AG08395 (cell line): ENCODE measurements around the gene CNDP2.
"Not testable (repeated sequence)": the region's sequence is repeated elsewhere in the genome, so short reads cannot be mapped to it uniquely, and the experiment has no call there.

ENCODE experiments used
- DNase-seq: peaks from one replicate; pipeline ENCODE4 v3.0.0; 2012; ENCODE audit warnings: mixed read lengths, low spot score

CNDP2 gene

GRCh38 chr18:74518456-74519295, 22.5 kb downstream of the CNDP2 start:
- DNase-seq = no peak

DNA sequence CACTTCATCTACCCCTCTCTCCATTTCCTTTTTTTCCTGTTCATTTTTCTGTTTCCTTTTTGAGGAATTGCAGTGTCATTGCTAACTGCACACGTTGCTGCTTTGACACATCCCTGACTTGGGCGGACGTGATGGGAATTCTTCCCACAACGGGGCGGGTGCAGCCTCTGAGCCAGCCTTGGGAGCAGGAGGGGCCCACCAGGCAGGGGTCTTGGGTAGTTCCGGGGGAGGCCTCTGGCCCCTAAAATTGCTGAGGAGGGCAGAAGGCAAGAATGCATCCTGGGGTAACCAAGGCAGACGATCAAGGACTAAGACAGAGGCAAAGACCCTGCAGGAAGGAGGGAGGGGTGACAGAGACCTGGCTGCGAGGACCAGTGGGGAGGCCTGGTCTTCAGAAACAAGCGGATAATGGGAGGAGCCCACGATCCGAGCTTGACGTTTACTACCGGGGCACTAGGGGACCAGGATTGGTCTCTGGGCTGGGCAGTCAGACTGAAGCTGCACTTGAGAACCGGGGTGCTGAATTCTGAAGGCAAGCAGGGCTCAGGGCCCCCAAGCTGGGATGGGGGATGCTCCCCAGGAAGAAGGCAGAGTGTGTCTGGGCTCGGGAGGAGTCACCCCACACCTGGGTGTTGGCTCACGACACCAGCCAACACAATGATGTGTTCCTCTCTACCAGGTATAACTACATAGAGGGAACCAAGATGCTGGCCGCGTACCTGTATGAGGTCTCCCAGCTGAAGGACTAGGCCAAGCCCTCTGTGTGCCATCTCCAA, 23.3 kb downstream of the CNDP2 start:
- no peak for DNase-seq

DNA sequence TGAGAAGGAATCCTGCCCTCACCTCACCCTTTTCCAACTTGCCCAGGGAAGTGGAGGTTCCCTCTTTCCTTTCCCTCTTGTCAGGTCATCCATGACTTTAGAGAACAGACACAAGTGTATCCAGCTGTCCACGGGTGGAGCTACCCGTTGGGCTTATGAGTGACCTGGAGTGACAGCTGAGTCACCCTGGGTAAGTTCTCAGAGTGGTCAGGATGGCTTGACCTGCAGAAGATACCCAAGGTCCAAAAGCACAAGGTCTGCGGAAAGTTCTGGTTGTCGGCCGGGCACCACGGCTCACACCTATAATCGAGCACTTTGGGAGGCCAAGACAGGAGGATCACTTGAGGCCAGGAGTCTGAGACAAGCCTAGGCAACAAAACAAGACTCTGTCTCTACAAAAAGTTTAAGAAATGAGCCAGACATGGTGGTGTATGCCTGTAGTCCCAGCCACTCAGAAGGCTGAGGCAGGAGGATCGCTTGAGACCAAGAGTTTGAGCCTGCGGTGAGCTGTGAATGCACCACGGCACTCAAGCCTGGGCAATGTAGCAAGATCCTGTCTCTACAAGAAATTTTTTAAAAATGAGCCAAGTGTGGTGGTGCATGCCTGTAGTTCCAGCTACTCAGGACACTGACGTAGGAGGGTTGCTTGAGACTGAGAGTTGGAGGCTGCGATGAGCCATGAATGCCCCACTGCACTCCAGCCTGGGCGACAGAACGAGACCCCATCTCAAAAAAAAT, 24.1 kb downstream of the CNDP2 start:
- no peak for DNase-seq

- DNase-seq = no peak
Measured at GRCh38 chr18:74521068-74521725, 25.0 kb downstream of the CNDP2 start.

DNA sequence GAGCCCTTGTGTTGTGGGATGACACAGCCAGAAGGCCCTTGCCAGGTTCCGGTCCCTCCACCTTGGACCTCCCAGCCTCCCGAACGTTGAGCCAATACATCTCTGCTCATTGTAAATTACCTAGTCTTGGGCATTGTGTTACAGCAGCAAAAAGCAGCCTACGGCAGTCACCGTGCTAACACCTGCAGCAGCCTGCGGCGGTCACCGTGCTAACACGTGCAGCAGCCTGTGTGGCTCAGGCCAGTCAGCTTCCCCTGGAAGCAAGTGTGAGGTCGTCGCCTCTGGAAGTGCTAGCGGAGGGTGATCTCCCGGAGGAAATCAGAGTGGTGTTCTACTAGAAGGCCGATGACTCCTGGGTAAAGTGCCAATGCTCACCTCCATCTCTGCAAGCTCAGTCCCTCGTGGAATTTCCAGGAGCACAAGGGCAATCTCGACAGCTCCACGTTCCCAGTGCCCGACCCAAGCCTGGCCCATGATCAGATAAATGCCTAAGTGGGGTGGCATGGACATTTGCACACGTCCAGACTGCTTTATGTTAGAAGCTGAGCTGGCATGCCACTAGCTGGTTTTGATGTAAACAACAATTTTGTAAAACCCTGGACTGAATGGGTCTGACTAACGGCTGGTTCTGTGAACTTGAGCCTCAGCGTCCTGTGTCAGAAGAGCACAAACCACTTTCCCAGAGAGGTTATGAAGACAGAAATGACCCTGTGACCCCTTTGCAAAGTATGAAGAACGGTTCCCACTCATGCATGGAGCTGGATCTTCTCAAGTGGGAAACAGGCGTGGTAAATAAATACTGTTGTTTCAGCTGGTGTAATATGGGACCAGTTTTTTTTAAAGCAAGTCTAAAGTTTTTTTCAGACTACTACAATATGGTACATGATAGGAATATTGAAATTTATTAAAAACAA, 26.7 kb downstream of the CNDP2 start:
- no peak for DNase-seq

- DNase-seq = no peak
Measured at GRCh38 chr18:74524097-74524496, 27.9 kb downstream of the CNDP2 start.

- DNase-seq = not testable (repeated sequence)
Measured at GRCh38 chr18:74524915-74525314, 28.8 kb downstream of the CNDP2 start.

GRCh38 chr18:74525741-74526140, 29.6 kb downstream of the CNDP2 start:
- no peak for DNase-seq

GRCh38 chr18:74526488-74526887, 30.3 kb downstream of the CNDP2 start:
- no peak for DNase-seq

DNA sequence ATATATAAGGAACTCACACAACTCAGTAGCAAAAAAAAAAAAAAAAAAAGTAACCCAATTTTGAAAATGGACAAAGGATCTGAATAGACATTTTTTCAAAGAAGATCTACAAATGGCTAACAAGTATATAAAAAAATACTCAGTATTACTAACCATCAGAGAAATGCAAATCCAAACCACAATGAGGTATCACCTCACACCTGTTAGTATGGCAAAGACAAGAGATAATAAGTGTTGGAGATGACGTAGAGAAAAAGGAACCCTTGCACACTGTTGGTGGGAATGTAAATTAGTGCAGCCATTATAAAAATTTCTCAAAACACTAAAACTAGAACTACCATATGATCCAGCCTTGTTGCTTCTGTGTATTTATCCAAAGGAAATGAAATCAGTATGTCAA, 32.3 kb downstream of the CNDP2 start:
- no peak for DNase-seq

GRCh38 chr18:74528913-74529312, 32.8 kb downstream of the CNDP2 start:
- no peak for DNase-seq

- DNase-seq = no peak
Measured at GRCh38 chr18:74529378-74529777, 33.2 kb downstream of the CNDP2 start.

DNA sequence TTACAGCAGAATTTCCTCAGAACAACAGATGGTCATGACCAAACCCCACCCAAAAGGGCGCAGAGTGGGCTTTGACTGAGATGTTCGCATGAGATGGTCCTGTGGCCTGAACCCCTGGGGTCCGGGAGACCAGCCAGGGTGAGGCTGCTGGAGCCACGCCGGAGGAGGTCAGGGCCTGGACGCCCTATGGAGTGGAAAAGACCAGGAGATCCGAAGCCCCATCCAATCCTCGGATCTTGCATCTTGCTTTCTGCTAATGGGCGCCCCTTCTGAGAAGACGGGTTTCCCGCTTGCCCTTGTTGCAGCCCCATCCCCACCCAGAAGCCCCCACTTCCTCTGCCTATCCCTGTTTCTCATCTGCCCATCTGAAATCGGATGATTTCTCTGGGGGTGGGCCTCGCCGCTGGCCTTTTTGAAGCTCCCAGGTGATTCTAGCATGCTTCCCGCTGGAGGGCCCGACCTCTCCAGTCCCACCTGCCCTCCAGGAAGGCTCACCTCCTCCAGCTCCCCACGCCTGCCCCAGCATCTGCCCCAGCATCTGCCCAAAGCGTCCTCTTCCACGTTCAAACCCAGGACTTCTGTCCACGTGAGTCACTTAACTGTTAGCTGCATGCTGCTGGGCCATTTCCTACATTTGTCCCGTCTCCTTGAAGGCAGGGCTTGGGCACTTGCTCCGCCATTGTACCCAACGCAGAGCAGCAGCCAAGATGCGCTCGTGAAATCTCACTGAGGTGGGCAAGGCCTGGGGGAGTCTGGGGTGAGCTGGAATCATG, 33.8 kb downstream of the CNDP2 start:
- no peak for DNase-seq

DNA sequence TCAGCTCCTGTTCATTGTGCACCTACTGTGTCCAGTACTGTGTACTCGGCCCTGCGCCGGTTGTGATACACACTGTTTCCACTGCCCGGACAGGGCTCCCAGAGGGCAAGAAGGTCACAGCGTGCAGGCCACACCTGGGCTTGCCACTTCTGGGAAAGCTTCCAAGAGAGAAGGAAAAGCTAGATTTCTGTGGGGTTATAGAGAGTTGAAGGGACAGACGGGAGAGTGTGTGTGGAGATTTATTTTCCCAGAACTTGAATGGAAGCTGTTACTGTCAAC, 34.4 kb downstream of the CNDP2 start:
- DNase-seq = no peak

DNA sequence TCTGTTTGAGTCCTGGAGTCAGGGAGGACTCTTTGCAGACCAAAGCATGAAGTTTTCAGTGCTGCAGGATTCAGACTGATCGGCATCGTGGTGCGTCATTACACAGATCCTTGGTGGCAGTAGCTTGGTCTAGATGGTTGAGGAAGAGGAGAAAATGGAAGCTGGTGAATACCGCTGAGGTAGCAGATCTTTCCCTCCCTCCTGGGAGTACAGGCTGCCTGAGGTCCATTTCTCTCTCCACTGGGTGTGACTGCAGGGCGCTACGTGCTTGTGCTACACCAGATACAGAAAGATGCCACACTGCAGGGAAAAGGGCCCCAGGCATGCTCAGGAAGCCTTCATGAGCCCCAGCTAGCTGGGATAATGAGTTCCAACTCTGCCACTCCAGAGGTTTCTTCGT, 34.9 kb downstream of the CNDP2 start:
- DNase-seq = no peak

- no peak for DNase-seq
Measured at GRCh38 chr18:74532511-74533025, 36.4 kb downstream of the CNDP2 start.

DNA sequence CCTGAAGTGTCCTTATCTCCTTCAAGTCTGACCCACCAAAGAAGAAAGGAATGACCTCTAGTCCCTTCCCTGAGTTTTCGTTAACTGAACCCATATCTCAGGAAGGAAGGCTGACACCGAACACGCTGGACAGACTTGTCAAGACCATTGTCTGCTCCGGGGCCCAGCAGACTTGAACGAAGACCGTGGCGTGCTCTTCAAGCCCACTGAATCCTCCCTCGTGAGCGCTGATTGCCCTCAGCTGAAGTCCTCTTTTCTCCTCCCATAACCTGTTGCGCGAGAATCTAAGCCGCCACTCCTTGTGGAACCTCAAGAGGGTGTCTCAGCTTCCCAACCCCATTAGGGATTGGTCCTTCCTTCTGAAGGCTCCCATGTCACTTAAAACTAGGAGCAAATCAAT, 37.5 kb downstream of the CNDP2 start:
- no peak for DNase-seq

GRCh38 chr18:74534150-74534969, 38.2 kb downstream of the CNDP2 start, which contains the start of gene CNDP1:
CNDP1 (plus strand) TSS chr18:74534500; CDS start chr18:74534668, 168 bp downstream.
- no peak for DNase-seq

DNA sequence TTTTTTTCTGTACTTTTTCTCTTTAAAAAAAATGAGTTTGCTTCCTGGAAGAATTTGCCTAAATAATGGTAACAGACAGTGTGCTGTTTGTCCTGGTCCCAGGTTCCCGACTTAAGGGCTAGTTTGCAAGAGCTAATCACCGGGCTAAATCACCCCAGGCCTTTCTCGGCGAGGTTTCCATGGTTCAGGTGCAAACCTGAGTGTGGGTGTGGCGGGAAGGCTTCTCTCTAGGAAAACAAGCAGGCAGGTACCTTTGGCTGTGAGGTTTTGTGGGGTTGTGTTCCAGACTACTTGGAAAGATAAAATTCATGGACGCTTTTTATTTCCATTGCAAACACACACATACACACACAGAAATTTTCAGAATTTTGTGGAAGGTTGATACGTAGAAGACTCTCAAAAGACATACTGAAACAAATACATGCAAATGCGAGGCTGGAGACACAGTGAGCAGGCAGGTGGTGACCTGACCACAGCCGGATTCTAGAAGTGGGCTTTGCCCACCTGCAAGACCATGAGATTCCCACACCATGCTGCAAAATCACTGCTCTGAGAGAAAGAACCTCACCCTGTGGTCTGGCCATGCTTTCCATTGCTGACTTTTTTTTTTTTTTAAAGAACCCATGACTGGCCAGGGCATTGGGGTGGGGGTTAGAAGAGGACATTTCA, 39.0 kb downstream of the CNDP2 start:
- no peak for DNase-seq
